GM19351 (cell line): Measurements from ENCODE around the gene XKR7.

ENCODE experiments used
- ATAC-seq: cut with Tn5 transposase; IDR thresholded peaks from one replicate; pipeline ENCODE4 v1.9.1; 2021; ENCODE audit warnings: mild to moderate bottlenecking, moderate library complexity; ENCODE audit not compliant: unreplicated experiment

The XKR7 gene

DNA sequence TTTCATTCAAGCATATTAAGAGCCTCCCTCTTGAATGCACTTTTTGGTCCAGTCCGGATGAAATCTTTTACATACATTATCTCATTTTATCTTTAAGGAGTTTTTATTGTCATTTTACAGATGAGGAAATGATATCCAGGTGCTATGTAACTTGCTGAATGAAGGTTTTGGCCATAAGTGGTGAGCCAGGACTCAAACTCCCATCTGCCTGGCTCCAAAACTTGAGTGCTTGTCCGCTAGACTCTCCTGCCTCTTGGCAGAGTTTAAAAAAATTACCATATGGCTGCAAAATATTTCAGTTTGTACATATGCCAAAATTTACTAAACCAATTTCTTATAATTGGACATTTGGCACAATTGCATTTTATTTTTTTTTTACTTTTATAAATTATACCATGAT lies 28.3 kb upstream of the XKR7 start:
- ATAC-seq = no peak

DNA sequence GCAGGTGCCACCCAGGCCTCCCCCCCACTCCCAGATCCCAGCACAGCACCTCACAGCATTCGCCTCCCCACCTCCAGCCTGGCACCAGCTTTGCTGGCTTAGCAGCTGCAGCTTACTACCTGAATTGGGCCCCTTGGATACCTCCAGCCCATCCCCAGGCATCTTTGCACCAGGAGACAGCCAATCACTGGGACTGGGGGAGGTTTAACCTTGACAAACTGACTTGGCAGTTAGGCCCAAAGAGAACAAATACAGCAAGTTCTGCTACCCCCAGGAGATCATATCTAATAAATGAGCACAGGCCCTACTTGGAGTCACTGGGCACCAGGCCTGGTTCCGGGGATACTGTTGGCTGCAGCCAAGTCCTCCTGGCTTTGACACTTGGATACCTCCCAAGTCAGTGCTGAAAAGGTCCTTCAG lies 24.9 kb upstream of the XKR7 start:
- ATAC-seq = no peak

DNA sequence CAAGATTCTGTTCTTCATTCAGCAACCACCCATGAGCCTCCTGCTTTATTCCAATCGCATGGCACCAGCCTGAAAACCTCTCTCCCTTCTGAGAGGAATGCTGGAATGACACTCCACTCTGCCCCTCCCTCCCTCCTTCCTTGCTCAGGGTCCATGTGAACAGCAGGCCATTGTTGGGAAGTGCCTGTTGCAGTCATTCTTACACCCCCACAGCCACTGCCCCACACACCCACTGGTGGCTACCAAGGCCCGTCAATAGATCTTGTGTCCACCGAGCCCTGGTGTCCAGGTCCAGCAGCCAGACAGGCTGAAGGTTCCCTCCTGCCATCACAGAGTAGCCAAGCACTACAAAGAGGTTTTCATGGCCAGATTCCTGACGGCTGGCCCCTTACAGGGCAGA lies 22.6 kb upstream of the XKR7 start:
- ATAC-seq = no peak

DNA sequence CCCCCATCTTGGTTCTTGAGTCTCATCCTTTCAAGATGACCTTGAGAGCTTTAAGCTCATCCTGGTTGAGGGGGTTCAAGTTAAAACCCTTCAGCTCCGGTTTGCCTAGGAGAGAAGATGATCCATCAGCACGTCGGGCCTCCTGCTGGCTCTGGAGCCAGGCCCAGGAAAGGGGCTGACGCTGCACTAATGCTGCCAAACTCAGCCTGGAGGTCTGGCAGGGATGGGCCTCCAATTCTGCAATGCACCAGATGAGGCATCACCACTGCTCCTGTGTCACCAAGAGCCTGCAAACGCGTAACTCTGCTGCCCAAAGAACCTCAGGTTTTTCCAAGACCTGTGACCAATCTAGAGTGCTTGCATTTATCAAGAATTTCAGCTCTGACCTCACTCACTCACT lies 22.2 kb upstream of the XKR7 start:
- ATAC-seq = no peak

DNA sequence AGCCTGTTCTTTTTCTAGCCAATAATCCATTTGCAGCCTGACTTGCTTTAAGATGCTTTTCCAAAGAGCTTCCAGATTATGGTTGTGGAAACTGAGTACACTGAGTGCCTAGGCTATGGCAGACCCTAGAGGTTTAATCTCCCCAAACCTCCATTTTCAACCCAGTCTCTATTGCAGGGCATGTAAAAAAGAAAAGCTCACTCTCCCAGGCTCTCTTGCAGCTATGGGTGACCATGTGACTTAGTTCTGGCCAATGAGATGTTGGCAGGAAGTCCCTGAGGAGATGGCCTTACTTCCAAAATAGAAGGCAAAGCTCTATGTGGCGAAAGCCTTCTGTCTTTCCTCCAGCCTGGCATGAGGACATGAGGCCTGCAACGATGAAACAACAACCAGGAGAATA lies 19.9 kb upstream of the XKR7 start:
- no peak for ATAC-seq

DNA sequence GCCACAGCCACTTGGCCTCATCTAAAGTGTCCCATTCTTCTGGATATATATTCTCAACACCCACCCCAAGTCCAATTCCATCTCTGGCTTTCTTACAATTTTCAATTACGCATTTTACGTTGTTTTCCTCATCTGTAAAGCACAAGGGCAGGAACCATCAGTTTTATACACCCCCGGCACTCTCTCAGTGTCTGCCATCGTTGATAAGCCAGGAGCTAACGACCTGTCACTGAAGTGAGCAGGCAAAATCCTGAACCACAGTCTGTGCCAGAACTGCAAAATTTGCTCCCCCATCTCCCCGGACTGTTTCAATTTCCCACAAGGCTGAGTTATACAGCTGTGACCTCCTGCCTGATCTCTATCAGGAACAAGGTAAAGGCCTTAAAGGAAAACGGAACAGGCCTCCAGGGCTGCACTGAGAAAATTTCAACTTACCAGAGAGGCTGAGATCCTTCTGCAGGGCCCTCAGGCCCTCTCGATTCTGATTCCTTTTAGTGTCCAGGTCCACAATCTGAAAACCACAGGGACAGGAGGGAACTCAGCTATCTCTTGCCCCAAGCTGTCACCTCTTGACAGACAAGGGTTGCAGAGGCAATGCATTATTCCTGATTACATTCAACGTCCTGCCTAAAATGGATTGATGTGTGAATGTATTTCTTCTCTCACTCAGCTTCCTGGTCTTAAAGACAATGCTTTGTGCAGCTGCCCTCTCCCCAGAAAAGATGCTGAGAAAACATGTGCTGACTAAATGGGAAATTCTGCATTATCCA lies 17.9 kb upstream of the XKR7 start:
- ATAC-seq = no peak

DNA sequence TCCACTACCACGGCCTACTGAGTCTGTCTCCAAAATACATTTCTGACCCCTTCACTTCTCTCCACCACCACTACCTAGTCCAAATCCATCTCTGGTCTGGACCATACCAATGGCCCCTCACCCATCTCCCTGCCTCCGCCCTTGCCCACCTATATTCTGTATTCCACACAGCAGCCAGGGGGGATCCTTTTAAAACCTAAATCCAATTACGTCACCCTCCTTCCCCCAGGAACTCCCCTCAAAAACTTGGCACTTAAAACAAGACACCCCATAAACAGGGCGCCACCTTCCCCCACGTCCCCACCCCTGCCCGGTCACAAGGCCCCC lies 16.8 kb upstream of the XKR7 start:
- ATAC-seq = no peak

DNA sequence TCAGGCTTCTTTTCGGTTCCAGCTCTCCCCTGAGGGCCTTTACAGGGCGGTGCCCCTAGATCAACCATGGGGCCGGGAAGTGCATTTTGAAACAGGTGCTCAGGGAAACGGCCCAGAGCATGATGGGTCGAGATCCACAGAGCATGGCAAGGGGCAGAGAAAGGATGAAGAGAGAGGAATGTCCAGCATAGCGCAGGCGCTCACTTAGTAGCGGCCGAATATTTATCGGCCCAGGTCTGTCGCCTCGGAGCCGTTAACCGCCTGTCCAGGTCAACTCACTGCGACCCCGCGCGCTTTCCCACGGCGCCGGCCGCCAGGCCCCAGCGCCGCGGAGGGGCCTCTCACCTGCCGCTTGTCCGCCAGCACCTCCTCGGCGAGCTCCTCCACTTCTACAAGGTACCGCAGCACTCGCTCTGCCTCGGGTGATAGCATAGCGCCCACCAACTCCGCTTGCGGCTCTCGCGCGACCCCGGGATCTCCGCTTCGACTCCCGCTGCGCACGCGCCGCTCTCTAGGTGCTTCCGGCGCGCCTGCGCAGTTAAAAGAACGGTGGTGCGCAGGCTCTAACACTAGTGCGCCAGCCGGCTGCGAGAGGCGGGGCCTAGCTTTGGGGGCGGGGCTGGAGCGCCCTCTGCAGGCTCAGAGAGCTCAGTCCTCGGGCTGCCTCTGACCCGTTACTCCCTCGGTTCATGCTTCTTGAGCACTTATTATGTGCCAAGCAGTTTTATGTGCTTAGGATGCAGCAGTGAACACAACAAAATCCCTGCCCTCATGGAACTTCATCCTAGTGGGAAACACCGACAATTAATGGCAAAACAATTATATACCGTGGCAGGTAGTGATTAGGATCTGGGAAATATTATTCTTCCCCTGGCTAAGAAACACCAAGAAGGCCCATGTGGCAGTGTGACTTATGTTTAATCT lies 16.2 kb upstream of the XKR7 start, which contains the start of gene PDRG1:
Gene PDRG1 (minus strand): TSS at position 517 of the 924 bp plus-strand sequence. CDS start 85 bp downstream, at position 432.
- peak; percentile 94 for ATAC-seq

DNA sequence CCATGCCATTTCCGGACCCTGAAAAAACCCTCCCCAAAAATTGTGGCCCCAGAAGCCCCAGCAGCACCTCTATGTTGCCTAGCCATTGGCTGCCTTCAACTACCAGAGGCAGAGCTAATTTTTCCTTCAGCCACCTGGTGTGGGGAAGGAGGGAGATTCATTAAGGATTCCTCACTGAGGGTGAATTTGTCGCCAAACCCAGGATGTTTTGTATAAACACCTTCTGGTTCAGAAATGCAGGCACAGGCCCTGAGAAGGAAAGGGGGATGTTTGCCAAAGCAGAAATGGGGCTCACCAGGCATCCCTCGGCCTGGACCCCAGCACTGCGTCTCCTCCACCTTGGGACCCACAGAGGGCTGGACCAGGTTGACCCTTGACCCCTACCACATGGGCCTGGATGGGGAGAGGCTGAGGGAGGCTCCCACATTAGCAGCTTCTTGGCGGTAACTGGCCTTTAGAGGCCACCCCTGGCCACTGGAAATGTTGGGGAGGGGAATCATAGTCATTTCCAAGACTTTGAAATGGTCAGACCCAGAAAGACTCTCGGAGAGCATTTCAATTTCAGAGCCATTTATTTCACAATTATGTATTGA lies 14.3 kb upstream of the XKR7 start:
- ATAC-seq = no peak

DNA sequence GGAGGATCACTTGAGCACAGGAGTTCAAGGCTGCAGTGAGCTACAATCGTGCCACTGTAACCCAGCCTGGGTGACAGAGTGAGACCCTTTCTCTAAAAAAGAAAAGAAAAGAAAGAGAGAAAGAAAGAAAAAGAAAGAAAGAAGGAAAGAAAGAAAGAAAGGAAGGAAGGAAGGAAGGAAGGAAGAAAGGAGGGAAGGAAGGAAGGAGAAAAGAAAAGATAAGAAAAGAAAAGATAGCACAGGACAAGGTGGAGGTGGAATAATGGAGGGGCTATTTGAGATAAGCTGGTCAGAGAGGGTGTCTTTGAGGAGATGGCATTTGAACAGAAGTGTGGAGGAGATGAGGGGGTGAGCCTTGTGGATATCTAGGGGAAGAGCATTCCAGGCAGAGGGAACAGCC lies 13.5 kb upstream of the XKR7 start:
- no peak for ATAC-seq

DNA sequence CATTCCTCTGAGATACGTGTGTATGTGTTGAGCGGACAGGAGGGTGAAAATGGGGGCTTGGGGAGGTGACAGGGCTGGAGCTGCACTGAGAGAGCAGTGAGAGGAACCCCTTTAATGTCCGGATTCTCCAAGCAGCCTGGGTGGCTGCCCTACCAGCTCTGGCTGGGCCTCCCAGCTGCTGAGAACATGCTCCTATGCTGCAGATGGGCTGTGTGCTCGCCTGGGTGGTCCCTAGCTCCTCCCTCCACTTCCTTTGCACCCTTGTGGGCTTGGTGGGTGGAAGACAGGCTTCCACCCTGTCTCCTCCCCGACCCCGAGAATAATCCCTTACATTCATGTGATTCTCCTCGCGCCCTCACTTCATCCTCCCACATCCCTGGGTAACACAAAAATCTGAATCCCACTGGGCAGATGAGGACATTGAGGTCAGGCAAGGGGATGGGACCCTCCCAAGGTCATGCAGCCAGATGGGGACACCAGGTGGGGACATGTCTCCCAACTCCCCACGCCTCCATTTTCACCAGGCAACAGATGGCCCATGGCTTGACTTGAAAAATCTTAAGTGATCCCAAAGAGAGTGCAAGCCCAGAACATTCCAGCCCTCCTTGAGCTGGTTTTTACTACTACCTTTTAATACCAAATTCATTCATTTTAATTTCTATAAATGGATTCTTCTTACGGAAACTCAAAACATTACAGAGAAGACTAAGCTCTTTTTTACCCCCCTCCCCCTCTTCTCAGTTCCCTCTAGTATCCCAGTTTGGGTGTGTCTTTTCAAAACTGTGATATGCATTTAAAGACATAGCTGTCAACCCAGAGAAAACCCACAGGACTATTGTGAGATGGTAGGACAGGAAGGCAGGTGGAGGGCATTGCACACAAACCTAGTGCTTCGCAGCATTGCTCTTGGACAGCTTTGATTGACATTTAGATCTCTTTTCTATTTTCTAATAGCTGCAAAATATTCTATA lies 11.1 kb upstream of the XKR7 start:
- no peak for ATAC-seq

DNA sequence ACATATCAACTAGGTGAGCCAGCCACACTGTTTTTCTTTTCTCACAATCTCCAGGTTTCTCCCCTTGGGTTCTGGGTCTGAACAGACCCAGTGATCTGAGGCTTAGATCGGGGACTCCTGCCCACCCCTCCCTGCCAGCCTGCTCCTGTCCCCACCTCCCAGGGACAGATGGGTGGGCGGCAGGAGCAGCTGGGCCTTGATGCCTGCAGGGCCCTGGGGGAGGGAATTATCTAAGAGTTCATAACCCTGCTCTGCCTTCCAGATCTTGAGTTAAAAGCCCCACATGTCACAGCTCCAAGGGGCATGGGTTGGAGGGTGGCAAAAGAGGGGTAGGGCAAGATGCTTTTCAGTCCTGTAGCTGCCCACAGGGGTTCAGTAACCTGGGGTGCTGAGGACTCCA lies 5.2 kb upstream of the XKR7 start:
- no peak for ATAC-seq

DNA sequence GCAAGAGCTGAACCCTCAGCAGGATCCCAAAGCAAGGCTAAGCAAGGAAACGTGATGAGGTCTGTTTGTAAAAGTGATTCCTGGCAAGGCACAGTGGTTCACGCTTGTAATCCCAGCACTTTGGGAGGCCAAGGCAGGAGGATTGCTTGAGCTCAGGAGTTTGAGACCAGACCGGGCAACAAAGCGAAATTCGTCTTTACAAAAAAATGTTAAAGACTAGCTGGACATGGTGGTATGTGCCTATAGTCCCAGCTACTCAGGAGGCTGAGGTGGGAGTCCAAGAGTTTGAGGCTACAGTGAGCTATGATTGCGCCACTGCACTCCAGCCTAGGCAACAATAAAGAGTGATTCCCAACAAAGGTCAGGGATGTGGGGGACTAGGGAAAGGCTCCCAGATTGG lies 4.1 kb upstream of the XKR7 start:
- ATAC-seq = no peak

DNA sequence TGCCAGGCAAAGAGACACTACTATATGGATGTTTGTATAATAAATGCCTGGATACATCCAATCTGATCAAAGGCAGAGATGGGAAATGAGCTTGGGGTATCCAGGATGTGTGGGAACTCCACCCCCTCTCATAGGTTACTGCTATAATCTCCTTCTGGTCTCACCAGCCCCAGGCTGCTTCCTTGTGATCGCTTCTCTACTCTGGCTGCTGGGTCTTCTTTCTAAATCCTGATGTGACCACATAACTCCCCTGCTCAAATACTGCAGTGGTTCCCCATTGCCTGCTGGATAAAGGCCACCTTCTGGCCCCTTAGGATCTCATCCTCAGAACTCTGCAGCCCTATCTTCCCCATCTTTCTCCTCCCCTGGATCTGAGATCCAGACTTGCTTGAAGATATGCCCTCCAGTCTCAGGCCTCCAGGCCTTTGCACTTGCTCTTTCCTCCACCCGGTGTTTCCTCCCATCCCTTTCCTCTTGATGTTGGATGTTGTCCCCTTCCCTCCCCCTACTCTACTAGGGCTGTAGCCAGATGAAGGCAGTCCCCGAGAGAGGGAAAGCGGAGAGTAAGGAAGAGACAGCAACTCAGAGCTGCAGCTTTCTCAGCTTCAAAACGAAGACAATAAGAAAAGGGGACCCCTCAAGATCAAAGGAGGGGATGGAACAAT lies 828 bp upstream of the XKR7 start:
- ATAC-seq = no peak

DNA sequence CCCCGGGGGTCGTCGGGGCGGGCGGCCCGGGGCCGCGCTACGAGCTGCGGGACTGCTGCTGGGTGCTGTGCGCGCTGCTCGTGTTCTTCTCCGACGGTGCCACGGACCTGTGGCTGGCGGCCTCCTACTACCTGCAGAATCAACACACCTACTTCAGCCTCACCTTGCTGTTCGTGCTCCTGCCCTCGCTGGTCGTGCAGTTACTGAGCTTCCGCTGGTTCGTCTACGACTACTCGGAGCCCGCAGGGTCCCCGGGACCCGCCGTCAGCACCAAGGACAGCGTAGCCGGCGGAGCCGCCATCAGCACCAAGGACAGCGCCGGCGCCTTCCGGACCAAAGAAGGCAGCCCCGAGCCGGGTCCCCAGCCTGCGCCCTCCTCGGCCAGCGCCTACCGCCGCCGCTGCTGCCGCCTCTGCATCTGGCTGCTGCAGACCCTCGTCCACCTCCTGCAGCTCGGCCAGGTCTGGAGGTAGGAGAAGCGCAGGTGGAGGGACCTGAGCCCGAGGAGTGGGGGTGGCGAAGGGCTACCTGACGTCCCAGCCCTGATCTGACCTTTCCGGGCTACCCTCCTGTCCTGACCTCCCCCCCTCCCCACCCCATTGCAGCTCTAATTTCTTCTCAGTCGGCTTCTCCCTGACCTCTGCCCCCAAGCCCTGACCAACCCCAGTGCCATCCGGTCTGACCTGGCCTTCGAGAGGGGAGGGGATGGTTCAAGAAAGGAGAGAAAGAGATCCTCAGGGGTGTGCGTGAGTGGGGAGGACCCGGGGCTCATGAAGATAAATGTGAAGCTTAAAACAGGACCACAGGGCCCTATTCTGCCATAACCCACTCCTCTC lies 558 bp downstream of the XKR7 start:
- ATAC-seq = peak; percentile 50

DNA sequence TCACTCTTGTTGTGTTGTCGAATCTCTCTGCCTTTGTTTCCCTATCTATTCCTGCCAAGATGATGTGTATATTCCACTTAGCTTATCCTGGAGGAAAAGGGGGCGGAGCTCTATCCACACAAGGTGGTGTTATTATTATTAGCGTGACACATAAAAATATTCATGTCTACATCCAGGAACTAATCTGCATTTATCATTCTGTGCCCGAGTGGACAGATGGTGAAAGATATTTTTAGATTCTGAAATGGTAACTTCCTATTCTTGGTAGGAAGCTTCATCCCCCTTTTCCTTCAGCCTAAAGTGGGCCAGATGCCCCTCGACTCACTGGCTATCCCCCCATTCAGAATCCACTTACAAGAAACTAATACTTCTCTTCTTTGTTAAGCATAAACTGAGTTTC lies 2.0 kb downstream of the XKR7 start:
- no peak for ATAC-seq

DNA sequence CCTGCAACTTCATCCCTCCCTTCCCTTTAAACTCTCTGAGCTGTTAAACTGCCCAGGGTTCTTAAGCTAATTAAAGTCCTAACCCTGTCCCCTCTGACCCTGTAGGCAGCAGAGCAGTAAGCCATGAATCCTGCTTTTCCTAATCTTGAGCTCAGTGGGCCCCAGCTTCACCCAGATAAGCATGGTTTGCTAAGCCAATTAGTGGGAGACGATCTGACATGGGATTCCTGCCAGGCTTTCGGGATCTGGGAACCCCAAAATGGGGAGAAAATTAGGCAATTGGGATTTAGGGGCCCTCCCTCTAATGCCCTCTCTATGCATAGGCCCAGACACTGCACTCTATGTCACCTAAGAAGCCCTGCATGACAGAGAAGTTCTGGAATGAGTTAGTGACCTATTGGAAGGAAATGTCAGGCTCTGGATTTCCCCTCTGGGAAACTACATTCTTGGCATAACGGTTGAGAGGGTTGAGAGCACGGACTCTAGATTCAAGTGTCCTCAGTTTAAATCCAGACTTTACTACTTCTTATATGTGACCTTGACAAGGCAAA lies 4.6 kb downstream of the XKR7 start:
- ATAC-seq = no peak

DNA sequence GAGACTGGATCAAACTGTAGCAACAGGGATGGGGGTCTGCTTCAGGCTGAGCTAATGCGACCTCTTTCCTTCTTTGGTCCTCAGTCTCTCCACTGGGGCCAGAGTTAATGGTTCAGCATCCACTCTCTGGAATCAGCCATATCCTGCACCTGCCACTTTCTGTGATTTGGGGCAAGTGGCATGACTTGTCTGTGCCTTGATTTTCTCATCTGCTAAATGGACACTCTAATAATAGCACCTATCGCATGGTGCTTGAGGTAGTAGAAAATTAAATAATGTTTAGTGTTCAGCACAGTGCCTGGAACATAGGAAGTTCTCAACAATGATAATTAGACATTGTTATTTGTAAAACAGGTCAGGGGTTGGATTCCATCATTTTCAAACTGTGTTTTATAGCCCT lies 6.3 kb downstream of the XKR7 start:
- ATAC-seq = no peak

DNA sequence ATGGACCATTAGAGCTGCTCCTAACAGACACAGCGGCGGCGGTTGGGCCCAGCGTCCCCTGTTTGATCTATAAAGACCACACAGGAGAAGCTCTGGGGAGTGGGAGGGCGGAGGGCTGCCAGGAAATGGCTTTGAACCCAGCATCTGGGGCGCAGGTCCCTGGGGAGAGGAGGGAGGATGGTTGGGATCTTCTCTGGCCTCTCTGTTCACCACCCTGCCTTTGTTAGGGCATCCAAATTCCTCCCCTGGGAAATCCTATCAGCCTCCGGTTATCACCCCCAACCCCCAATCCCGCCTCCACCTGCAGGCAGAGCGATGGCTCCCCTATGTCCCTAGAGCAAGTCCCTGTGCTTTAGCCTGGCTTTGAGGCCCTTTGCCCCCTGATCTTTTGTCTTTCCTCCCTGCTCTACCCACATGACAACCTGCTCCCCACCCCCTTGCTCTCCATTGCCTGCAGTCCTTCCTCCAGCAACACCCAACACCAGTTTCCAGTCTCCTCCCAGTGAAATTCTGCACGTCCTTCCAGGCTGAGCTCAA lies 7.1 kb downstream of the XKR7 start:
- no peak for ATAC-seq
